ENCODE results near the gene MOB3C.
A peak's percentile ranks its signal among the peaks of the same experiment; 100 is the strongest.

The MOB3C gene

DNA sequence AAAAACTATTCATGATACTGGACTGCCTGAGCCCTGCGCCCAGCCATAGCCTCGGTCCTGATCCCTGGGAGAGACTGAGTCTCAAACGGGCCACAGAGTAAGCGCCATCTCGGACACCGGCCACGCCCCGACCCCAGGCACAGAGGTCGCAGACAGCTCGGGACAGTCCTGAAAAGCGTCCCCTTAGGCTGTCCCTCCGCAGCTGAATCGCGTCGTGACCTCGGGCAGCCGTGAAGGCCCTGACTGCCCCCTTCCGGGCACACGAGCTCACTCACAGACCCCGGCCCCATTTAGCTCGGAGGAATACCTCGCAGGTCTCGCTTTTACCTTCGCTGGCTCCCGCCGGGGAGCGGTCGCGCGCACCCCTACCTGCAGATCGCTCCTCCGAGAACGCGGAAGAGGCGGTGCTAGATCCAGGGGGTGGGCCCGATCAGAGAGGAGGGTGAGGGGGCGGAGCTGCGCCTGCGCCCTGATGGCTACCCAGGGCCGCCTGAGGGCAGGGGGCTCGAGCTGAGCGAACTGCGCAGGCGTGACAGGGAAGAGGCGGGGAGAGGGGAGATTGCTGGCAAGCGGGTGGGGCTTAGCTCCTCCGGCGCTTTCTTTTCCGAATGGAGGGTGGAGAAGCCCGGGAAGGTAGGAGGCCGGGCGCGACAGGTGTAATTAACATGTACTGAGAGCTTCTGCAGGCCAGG is 12.6 kb downstream of the MOB3C start, which contains the start of gene MKNK1:
Gene MKNK1 (minus strand): TSS at position 411 of the 692 bp plus-strand sequence. CDS start 20,941 bp downstream, outside the sequence.
- DNase-seq = peak; percentile 89

DNA sequence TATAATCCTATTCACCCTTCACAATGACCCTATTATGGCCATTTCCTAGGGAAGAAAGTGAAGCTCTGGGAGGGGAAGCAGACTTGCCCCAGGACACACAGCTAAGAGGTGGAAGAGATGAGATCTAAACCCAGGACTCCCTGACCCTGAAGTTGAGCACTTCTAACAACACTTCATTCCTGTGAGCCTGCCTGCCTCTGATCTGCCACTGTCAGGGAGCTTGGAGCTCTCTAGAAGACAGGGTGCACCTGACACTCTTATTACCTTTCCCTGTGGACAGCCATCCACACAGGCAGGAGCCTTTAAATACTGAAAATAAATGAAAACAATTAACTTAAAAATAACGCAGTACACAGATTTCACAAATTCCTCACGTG is 13.1 kb downstream of the MOB3C start:
- no peak for DNase-seq

DNA sequence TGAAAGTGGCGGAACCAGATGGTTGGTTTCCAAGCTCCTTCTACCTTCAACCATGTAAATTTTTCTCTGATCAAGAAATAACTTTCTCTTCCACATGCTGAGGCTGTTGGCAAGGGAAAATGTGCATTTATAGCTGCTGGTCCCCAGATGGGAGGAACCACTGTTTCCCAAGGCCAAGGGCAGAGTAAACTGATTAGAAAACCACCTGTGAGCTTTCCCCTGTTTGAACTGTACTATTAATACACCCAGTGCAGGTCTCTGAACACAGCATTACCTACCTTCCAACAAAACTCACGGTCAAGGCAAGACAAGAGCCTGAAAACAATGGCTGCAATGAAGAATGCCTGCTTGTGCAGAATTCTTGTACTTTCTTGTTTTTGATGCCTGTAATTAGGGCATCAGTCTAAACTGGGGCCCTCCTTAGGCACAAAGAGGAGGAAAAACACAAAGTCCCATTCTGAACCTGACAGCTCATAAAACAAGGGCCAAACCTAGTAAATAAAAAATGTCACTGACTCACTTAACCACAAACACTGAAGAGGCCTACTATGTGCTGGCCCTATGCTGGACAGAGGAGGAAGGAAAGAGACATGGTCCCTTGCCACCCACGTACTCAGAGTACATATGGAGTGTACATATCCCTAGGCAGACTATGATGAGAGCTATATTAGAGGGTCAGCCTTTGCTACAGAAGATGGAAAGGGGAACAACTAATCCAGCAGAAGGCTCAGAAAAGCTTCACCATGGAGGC is 15.2 kb downstream of the MOB3C start:
- no peak for DNase-seq

DNA sequence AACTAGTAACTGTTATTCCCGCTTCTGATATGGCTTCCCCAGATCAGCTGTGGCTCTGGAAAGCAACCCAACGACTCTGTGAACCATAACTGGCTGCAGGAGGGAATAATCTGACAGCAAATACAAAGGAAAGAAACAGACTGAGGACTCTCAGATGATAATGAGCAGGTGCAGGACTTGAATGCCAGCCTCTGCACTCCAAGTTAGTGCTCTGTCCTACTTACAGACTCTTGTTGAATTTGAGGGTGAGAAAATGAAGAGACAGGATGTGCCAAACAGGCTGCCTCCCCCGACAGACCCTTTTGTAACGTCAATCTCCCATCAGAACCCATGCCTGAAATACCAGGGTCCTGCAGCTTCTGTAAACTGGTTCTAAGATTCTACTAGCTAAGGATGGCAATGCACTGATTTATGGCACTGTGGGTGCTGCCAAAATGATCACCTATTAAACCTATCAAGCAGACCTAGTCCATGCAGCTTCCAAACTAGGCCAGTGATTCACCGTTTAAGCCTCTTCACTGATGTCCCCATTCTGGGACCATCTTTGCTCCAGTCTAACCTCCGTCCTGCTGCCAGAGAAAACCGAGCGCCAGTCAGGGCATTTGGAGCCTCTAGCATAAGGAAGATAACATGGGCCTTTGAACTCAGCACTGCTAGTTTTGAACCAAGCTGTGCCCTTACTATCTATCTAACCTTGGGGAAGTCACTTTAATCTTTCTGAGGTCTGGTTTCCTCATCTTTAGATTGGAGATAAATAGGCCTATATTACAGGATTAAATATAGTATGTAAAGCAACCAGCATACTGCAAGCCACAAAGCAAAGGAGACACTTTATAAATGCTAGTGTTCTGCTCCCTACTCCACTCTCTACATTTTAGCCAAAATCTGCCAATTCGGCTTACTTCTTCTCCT is 17.3 kb downstream of the MOB3C start:
- no peak for DNase-seq

DNA sequence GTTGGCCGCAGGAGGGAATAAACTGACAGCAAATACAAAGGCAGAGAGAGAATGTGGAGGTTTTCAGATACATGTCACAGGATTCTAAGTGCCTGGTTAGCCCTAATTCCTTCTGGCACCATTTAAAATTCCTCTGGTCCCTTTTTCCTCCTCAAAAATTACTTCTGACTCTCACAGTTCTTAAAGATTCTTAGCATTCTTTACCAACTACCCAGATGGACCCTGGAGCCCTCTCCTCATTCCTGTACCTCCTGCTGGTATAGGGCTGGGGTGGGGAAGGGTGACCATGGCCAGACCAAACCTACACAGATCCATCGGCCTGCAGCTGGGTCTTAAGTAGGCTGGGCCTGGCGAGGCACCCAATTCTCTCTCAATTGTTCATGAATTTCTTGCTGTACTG is 19.8 kb downstream of the MOB3C start:
- DNase-seq = no peak

DNA sequence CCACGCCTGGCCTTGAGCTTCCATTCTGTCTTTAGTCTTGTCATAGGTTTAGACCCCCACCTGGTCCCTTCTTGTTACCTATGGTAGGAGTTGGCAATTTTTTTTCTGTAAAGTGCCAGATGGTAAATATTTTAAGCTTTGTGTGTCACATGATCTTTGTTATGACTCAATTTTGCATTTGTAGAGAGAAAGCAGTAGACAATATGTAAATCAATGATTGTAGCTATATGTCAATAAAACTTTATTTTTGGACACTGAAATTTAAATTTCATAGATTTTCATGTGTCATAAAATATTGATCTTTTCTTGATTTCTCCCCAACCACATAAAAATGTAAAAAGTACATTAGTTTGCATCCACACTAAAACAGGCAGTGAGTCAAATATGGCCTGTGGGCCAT is 20.6 kb downstream of the MOB3C start:
- DNase-seq = no peak

DNA sequence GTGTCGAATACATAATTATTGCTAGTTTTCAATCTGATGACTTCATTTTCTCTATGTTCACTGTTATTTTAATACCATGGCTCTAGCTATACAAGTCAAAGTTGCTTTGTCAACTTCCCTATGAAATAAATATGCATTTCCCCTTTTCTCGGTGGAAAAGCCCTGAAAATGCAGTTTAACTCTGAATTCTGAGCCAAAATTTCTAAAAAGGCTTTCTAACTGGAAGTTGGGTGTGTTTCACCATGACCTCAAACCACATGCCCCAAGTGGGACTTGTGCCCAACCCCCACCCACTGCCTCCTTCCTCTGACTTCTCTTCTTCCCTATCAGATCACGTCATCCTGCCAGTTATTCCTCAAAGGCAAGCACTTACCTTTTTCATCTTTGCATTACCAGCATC is 21.5 kb downstream of the MOB3C start:
- no peak for DNase-seq

DNA sequence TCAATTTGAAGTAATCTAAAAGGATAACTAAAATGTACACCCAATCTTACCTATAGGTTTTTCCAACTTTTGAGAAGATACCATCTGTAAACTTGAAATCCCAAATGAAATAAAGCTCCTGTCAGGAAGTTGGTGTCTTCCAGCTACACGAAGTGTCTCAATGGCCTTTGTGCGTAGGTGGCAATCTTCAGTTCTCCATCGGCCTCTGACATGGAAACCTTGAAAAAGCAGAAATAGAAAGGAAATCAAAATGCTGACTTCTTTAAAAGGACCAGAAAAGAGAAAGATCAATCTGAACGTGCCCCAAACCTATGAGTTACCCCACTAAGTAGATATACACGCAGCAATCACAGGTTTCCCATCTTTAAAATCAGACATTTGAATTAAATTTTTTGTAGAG is 22.5 kb downstream of the MOB3C start:
- DNase-seq = no peak

DNA sequence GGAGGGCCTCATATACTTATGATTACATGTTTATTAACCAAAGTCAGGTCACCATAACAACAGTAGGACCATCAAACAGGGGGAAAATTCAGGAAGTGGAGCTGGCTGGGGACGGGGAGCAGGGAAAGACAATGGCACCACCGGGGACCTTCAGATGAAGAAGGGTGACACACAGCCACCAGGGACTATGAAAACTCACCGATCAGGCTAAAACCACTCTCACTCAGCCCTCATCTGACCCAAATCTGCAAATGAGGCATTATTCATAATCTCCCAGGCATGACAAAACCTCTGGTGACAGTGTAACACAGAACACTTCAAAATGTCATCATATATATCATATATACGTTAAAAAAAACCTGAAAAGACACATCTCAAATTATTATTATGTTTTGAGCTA is 23.8 kb downstream of the MOB3C start:
- no peak for DNase-seq

DNA sequence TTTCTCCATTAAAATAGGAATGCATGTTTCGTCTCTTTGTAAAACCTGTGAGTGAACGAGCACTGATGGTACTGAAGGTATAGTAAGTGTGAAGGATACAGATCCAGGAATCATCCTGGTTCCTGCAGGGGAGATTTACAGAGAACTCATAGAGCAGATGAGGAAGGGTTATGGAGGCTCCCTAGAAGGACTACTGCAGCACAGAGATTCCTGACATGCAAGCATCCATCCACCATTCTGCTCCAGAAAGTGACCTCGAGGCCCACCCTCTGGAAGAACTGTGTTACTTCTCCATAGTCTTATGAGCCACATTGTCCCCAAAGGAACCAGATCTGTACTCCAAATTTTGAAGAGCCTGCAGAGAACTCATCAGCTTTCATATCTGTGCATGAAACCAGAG is 27.1 kb downstream of the MOB3C start:
- DNase-seq = no peak

DNA sequence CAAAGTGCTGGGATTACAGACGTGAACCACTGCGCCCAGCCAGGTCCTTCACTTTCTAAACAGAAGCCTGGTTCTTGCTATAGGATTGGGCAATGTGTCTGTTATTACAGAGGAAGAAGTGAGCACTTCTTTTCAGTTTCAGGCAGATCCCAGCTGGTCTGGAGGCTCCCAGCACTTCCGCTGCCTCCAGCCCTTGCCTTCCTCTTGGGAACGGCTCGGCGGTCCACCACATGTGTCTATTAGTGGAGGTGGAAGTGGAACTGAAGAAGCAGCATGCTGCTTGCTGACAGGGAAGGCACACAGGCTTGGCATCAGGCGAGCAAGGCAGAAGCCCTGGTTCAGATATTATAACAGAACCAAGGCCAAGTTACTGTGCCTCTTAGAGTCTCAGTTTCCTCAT is 29.5 kb downstream of the MOB3C start:
- DNase-seq = peak; percentile 21

DNA sequence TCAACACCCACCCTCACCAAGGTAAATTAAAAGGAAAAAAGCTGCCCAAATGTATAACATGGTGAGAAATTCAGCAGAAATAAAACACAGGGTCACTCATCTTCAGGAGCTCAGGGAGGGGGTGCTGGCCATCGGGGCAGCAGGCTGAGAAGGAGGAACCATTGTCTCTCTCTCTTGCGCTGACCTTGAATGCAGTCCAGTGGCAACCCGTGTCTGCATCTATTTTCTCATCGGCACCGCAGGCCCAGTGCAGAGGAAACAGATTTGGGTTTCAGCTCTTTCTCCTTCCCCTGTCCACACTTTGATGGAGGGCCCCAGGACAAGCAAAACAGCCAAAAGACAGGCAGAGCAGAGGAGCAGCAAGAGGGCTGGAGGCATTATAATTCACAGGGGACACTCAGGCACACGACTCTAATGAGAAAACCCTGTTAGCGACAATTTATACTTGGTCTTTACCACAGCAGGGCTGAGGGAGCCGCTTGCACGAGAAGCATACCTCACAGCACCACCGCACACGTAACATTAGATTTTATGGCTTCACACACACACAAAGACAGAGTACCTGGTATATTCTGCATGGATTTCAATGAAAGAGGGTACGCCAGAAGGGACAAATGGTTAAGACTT is 31.2 kb downstream of the MOB3C start:
- DNase-seq = no peak

DNA sequence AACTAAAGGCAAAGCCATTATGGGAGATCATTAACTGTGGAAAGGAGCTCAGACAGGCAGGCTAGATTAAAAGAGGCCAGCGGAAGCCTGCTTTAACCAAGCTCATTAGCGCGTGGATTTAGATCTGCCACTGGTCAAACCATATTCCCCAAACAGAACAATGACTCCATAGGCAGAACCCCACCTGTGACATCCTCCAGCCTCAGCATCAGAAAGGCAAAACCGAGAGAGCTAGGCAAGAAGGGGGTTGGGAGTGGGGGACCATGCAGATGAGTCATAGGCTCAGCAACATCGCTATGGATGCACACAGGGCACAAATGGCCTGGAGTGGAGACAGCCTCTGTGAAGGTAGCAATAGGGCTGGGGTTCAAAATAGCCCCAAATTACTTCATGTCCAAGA is 33.1 kb downstream of the MOB3C start:
- no peak for DNase-seq

DNA sequence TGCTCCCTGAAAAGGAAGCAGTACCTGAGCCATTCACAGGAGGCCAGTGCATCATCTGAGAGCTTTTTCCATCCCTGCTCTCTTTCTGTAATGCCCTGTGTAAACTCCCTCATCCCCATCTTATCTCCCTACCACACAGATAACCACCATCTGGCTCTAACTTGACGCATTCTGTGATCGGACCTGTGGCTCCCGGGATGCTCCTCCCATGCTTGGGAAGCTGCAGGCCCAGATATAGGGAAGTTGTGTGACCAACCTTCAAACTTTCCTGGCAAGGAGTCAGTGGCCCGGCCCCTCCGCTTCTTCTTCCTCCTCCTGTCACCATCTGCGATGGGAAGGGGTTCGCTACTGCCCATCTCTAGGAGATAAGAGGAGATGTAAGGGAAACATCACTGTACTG is 33.6 kb downstream of the MOB3C start:
- no peak for DNase-seq

DNA sequence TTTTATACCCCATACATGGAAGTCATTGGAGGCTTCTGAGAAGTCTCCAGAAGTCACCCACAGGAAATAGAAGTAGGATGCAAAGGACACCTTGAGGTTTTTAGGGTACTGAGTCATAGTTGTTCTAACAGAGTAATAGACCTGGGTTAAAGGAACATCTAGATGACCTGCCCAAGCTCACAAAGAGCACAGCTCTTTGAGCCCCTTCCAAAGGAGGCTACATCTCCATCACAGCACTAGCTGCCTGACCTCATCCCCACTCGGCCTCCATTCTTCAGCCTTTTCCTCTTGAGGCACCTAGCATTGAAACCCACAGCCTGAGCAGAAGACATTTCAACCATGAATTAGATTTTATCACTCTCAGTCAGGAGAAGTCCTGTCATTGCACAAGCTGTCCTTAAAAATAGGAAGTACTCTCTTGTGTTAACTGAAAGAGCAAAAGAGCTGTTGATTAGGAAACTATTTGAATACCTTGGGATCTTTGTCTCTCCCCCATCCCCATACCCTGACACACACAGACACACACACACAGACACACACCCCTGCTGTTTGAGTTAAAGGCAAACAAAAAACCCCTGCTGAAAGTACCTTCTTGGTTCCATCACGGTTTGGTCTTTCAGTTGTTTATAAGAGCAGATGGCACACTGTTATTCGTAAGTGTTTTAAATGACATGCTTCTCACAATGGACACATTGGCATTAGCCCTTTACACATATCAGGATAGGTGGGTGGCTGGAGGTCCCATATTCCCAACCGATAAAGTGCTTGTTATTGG is 34.7 kb downstream of the MOB3C start:
- no peak for DNase-seq

DNA sequence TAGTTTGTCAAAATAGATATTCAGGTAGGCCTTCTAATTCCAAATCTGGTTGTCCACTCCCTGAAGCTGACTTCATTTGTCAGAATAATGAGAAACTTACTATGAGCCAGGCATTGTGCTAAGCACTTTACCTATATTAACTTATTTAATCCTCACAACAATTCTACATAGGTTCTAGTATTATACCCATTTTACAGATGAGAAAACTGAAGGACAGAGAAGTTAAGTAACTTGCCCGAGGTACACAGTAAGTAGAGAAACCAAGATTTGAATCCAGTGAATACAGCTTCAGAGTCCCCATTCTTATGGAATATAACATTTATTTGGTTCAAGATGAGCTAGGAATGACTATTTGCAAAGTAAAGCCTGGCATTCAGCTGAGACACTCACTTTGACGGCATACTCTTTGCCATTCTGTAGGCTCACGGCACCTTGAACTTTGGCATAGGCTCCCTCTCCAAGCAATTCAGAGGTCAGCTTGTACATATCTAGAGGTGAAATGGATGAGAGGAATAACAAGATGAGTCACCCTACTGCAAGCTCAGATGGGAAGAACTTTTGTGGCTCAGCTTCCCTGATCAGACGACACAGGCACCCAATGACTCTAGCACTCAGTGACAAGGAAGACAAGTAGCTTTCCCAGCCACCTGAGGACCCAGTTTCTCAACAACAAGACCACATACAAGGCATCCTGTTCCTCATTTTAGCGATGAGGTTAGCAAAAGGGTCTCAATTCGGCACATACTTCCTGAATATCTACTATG is 36.3 kb downstream of the MOB3C start:
- no peak for DNase-seq

DNA sequence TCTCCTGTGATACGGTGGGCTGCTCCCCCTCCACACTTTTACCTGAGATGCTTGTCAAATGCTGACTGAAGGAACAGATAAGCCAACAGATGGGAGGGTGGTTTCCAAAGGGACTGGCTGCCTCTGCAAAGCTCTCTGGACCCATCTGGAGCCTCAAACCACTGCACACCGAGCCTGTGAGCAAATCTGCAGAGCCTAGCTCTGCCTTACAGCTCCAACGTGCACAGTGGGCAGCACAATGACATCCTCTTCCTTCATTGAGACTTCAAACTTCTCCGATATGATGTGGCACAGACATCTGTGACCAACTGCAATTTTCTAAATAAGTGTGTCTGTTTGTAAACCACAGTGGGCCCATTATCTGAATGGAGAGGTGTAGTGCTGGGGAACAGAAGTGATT is 38.9 kb downstream of the MOB3C start:
- DNase-seq = no peak

DNA sequence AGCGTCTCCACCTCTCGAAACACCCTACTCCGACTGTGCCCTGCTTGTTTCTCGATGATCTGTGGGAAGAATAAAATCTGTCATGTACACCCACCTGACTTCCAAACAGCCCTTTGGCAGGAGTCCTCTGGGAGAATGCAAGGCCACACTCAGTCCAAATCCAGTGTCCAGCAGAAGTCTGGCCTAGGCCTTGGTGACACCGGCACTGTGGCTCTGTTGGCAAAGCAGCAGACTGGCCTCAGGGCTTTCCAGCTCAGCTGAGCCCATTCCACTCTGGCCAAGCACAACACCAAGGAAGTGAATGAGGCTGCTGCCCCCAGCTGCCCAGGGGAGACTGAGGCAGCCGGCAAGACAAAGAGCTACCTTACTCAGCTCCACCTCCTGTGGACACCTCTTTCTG is 40.0 kb downstream of the MOB3C start:
- no peak for DNase-seq

DNA sequence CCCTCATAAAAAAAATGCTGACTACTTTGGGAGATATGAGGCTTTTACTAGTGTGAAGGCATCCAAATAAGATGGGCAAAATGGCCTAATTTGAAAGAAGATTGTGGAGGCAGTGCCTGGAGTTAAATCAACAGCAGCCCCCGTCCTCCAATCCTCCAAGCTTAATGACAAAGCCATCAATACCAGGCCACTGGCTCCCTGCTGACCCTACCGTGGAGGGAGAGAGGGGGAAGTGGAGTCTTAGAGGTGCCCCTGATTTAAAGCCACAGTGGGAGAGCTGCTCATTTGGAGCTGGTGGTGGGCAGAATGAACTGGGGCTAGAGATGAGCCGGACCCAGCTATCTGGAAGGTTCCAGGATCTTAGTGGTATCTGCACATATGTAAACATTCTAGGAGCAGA is 40.8 kb downstream of the MOB3C start:
- DNase-seq = no peak

DNA sequence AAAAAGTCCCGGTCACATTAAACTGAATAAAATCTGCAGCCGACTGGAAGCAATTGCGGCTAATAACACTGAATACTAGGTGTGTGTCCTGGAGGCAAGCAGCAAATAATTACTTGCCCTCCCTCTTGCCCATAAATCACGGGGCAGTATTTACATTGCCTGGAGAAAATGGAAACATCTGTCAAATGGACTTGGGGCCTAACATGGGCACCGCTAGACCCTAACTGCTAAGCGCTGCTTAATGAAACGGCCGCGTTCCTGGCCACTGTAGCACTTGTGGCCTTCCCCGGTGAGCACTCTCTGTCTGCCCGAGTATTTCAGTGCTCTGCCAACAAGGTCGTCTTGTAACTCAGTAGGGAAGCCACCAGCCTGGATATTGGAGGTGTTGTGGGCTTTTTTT is 41.3 kb downstream of the MOB3C start:
- DNase-seq = no peak

DNA sequence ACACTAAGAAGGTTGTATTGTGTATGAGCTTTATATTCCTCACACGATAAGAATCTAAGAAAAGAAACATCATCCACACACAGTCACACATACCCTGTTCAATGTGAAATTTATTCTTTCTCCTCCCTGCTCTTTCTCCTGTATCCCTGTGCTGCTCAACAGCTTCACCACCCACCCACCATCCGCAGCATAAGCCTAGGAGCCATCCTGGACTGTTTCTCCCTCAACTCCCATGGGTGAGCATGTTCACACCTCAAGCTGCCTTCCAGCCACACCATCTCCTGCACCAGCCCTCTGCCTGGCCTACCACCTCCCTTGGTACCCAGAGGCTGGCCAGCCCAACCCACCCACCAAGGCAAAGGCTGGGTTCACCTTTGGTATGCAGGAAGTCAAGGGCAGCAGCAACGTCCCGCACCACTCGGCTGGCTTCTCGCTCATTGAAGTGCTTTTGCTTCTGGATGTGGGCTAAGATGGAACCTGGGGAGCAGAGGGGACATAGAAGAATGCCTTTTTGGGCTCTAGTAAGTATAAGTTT is 44.9 kb downstream of the MOB3C start:
- no peak for DNase-seq
